HG02943 (cell line): ENCODE results near the gene DERL3.
"Not testable (repeated sequence)": the region's sequence is repeated elsewhere in the genome, so short reads cannot be mapped to it uniquely, and the experiment has no call there.

Experiments
- ATAC-seq: cut with Tn5 transposase; IDR thresholded peaks from one replicate; pipeline ENCODE4 v1.9.1; 2021; ENCODE audit warnings: mild to moderate bottlenecking, low read depth, moderate library complexity; ENCODE audit not compliant: unreplicated experiment

Gene DERL3

GRCh38 chr22:23838681-23839468 lies at the start of gene DERL3:
DERL3 (minus strand) TSS chr22:23839006; CDS start chr22:23838987, 19 bp downstream.
- ATAC-seq, result peak; percentile 76

- ATAC-seq, result no peak
These were observed 45.3 kb upstream of the DERL3 start for GRCh38 chr22:23884140-23884539.

- no peak for ATAC-seq
These were observed 44.9 kb upstream of the DERL3 start for GRCh38 chr22:23883658-23884057.

GRCh38 chr22:23882370-23882769 lies 43.6 kb upstream of the DERL3 start:
- ATAC-seq, result no peak

- no peak for ATAC-seq
These were observed 39.4 kb upstream of the DERL3 start for GRCh38 chr22:23878219-23878618.

GRCh38 chr22:23877566-23877965 lies 38.8 kb upstream of the DERL3 start:
- no peak for ATAC-seq

- ATAC-seq, result no peak
These were observed 37.0 kb upstream of the DERL3 start for GRCh38 chr22:23875801-23876200.

GRCh38 chr22:23874871-23875270 lies 36.1 kb upstream of the DERL3 start:
- ATAC-seq, result no peak

GRCh38 chr22:23868580-23868979 lies 29.8 kb upstream of the DERL3 start:
- ATAC-seq, result no peak

GRCh38 chr22:23864499-23865154 lies 25.8 kb upstream of the DERL3 start:
- not testable (repeated sequence) for ATAC-seq

- no peak for ATAC-seq
These were observed 23.3 kb upstream of the DERL3 start for GRCh38 chr22:23862103-23862502.

GRCh38 chr22:23860187-23860586 lies 21.4 kb upstream of the DERL3 start:
- ATAC-seq, result not testable (repeated sequence)

- no peak for ATAC-seq
These were observed 20.4 kb upstream of the DERL3 start for GRCh38 chr22:23859201-23859600.

GRCh38 chr22:23858484-23858815 lies 19.6 kb upstream of the DERL3 start:
- ATAC-seq, result no peak

- peak; percentile 95 for ATAC-seq
These were observed 19.0 kb upstream of the DERL3 start, which contains the start of gene SLC2A11 for GRCh38 chr22:23857606-23858483. SLC2A11 (plus strand) TSS chr22:23857875; CDS start chr22:23858000, 125 bp downstream.

GRCh38 chr22:23856721-23857605 lies 18.2 kb upstream of the DERL3 start:
- peak; percentile 39 for ATAC-seq

GRCh38 chr22:23850136-23850611 lies 11.4 kb upstream of the DERL3 start:
- ATAC-seq, result peak; percentile 49

- no peak for ATAC-seq
These were observed 10.5 kb upstream of the DERL3 start for GRCh38 chr22:23849009-23850006.
